GM12872 (cell line): ENCODE data around the gene PGP.

Experiments used
- CTCF ChIP-seq: IDR thresholded peaks from 3 replicates; pipeline ENCODE4 v1.5.1; 2011; ENCODE audit warnings: low read depth, mild to moderate bottlenecking, low read length, moderate library complexity; ENCODE audit not compliant: insufficient read depth

PGP gene

GRCh38 chr16:2166263-2167067 lies 48.2 kb downstream of the PGP start:
- no peak for TF ChIP-seq CTCF

- no peak for TF ChIP-seq CTCF
Measured at GRCh38 chr16:2165861-2166260, 48.8 kb downstream of the PGP start.

- TF ChIP-seq CTCF = no peak
Measured at GRCh38 chr16:2163211-2163881, 51.3 kb downstream of the PGP start.

GRCh38 chr16:2162676-2163118 lies 51.9 kb downstream of the PGP start:
- no peak for TF ChIP-seq CTCF

GRCh38 chr16:2161911-2162310 lies 52.7 kb downstream of the PGP start:
- TF ChIP-seq CTCF = no peak
